HG03280 (cell line): ENCODE results near the gene RASGRP3.

Experiments
- ATAC-seq: cut with Tn5 transposase; IDR thresholded peaks from one replicate; pipeline ENCODE4 v1.9.1; 2021; ENCODE audit warnings: mild to moderate bottlenecking, moderate library complexity; ENCODE audit not compliant: unreplicated experiment

RASGRP3 gene

GRCh38 chr2:33573657-33574056 is 97.2 kb downstream of the RASGRP3 start:
- ATAC-seq, result no peak

- no peak for ATAC-seq
These were observed 100.6 kb downstream of the RASGRP3 start for GRCh38 chr2:33577084-33577483.

GRCh38 chr2:33577668-33578067 is 101.2 kb downstream of the RASGRP3 start:
- ATAC-seq, result no peak

- no peak for ATAC-seq
These were observed 102.8 kb downstream of the RASGRP3 start for GRCh38 chr2:33579227-33579626.

- no peak for ATAC-seq
These were observed 105.4 kb downstream of the RASGRP3 start for GRCh38 chr2:33581872-33582271.

- no peak for ATAC-seq
These were observed 106.9 kb downstream of the RASGRP3 start for GRCh38 chr2:33583194-33583938.

GRCh38 chr2:33586766-33587165 is 110.3 kb downstream of the RASGRP3 start:
- no peak for ATAC-seq

- no peak for ATAC-seq
These were observed 111.8 kb downstream of the RASGRP3 start for GRCh38 chr2:33588232-33588631.

- no peak for ATAC-seq
These were observed 113.0 kb downstream of the RASGRP3 start for GRCh38 chr2:33589444-33589843.

GRCh38 chr2:33595385-33595784 is 118.9 kb downstream of the RASGRP3 start:
- ATAC-seq, result no peak

GRCh38 chr2:33597026-33597425 is 120.6 kb downstream of the RASGRP3 start:
- ATAC-seq, result no peak

GRCh38 chr2:33598561-33599174 is 122.2 kb downstream of the RASGRP3 start:
- ATAC-seq, result peak; percentile 42

- peak; percentile 91 for ATAC-seq
These were observed 122.9 kb downstream of the RASGRP3 start, which contains the start of gene FAM98A for GRCh38 chr2:33599175-33599942. FAM98A (minus strand) TSS chr2:33599299; CDS start chr2:33599221, 78 bp downstream.

GRCh38 chr2:33599943-33600192 is 123.4 kb downstream of the RASGRP3 start:
- no peak for ATAC-seq

GRCh38 chr2:33602201-33602830 is 125.9 kb downstream of the RASGRP3 start:
- no peak for ATAC-seq

- no peak for ATAC-seq
These were observed 127.0 kb downstream of the RASGRP3 start for GRCh38 chr2:33603416-33603815.

- ATAC-seq, result no peak
These were observed 128.6 kb downstream of the RASGRP3 start for GRCh38 chr2:33605056-33605455.

- ATAC-seq, result no peak
These were observed 129.7 kb downstream of the RASGRP3 start for GRCh38 chr2:33606100-33606499.

GRCh38 chr2:33606622-33607021 is 130.2 kb downstream of the RASGRP3 start:
- no peak for ATAC-seq

GRCh38 chr2:33607251-33607721 is 130.8 kb downstream of the RASGRP3 start:
- ATAC-seq, result no peak

- no peak for ATAC-seq
These were observed 131.5 kb downstream of the RASGRP3 start for GRCh38 chr2:33607905-33608304.
